ENCODE results near the gene KCNMA1.

GRCh38 chr10:77561991-77562390 is 75.6 kb downstream of the KCNMA1 start:
- TF ChIP-seq POLR2A (IDR thresholded peaks at IDR 0.05) (no peak), POLR2AphosphoS5 (IDR thresholded peaks at IDR 0.05) (no peak), CTCF (IDR thresholded peaks at IDR 0.05) (no peak), EP300 (IDR thresholded peaks at IDR 0.05; ENCODE audit: low read depth) (no peak)
